Measurements from ENCODE around the gene COL21A1.

- TF ChIP-seq CTCF (IDR thresholded peaks at IDR 0.05; ENCODE audit: insufficient read depth, low read depth, low read length) (no peak), EZH2 (IDR thresholded peaks at IDR 0.05; ENCODE audit: insufficient read depth, low read length) (no peak)
Observed at GRCh38 chr6:56293781-56294180, 46.4 kb upstream of the COL21A1 start.
